NCI-H460 (cell line): ENCODE measurements around the gene RAB3IL1. TPM values are rescaled to one million over a fixed set of nuclear protein-coding genes. Genes with fewer than 3 reads are reported as not detected.

Experiments used
- DNase-seq: peaks from one replicate; pipeline ENCODE4 v3.0.0-alpha.2; 2016; ENCODE audit warnings: low read depth; ENCODE audit errors: extremely low read depth
- small RNA-seq, 2 experiments: library from RNA; depleted of rRNA; stranded (forward); fragments of <200 nt; gene quantifications; one replicate each; pipeline ENCODE3, GENCODE V24; 2014
- total RNA-seq: library from RNA; depleted of rRNA; stranded (reverse); fragments of >200 nt; shearing (Covaris generic); gene quantifications from 2 replicates; pipeline ENCODE4 v1.2.3, GENCODE V29; 2014; rRNA removed

Gene RAB3IL1
- total RNA-seq, 1 experiment from 2014 or later, result 3.2 TPM

DNA sequence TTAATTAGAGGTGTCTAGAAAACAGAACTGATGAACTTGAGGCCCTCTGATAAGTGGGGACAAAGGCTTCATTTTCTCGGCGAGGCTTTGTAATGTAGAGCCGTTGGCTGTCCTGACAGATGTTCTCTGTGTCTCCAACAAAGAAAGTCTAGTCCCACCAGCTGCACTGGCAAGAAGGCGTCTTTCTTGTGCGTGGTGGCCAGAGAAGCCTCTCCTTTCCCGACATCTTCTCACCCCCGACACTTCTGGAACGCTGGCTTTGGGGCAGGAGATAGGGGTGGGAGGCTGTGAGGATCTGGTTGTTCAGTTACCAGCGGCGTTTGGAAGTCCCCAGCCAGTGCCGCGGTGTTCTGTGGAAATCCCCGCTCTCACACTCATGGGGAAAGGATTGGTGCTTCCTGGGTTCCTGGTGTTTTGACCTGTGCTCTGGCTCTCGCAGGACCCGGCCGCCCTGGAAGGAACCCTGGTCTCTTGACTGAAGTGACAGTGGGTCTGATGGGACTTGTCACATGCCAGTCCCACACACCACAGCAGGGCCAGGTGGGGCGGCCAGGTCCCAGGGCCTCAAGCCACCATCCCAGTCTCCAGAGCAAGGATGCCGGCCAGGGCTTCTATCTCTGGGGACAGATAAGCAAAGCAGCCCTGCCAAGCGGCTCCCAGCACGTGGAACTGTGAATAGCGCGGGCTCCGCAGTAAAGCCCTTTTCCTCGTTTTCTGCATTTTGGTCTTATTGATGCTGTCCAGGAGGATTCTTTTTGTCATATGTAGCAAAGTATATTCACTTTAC, 66.1 kb downstream of the RAB3IL1 start:
- DNase-seq, result no peak

DNA sequence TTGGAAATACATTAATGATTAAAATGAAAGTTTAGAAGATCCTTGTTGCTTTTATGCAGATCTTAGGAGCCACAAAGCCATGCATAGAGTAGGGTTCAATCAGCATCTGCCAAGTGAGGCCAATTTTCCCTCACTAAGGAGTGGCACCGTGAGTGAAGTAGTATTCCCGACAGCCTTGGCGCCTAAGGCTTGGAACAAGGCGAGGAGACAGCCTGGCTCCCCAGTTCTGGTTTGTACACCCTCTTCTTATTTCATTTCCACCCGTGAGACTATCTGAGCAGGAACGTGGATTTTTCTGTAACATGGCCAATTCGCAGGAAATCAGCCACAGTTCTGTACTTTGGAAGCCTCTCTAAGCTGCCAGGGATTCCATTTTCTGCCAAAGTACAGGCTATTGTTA, 66.7 kb downstream of the RAB3IL1 start:
- DNase-seq, result no peak

DNA sequence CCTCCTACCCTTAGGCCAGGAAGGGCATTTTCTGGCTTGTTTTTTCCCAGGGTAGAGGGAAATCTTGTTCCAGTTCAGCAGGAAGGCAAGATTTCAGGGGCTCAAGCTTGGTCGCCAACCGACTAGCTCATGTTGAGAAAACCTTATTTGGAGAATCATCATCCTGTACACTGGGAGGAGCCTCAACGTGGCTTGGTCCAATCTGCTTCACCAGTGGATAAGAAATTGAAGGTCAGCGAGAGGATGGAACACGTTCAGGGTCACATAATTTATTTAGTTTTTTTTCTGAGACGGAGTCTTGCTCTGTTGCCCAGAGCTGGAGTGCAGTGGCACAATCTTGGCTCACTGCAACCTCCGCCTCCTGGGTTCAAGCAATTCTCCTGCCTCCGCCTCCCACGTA, 68.7 kb downstream of the RAB3IL1 start:
- no peak for DNase-seq

DNA sequence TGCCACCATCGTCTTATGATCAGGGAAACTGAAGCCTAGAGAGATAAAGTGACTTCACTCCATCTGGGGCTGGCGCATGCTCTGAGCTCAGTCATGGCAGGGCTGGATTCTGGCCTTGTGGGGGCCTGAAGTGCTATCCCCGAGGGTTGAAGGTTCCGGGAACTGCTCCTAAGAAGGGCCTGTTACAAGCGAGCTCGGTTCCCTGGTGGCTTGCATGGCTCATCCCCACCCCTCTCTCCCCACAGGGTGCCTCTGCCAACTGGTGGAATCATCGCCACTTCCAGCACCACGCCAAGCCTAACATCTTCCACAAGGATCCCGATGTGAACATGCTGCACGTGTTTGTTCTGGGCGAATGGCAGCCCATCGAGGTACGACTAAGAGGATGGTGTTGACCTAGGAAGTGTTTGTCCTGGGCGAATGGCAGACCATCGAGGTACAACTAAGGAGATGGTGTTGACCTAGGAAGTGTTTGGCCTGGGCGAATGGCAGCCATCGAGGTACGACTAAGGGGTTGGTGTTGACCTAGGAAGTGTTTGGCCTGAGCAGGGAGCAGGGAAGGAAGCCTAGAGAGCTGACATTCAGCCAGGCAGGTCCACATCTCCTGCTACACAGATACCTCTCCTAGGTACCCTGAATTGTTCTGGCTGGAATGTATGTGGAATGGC, 69.3 kb downstream of the RAB3IL1 start:
- DNase-seq, result no peak

Small RNA genes within 50 kb of the gene (small RNA-seq; reads per million reads assigned to genes)
- 0 reads per million in 2 experiments for gene MIR6746
- 0 reads per million in 2 experiments for gene RNU6-1243P

Other genes with a start within 250 kb of the RAB3IL1 start
- gene DAGLA, start 237.2 kb downstream of the RAB3IL1 start, total RNA-seq, result 0.52 TPM in 2 replicates
- gene MYRF, start 164.9 kb downstream of the RAB3IL1 start, total RNA-seq, result 0.30 and 0.35 TPM in 2 replicates
- gene TMEM258, start 125.0 kb downstream of the RAB3IL1 start, total RNA-seq, result 95.4 and 111 TPM in 2 replicates
- gene FEN1, start 124.7 kb downstream of the RAB3IL1 start, total RNA-seq, result 19.3 and 21.3 TPM in 2 replicates
- gene FADS1, start 100.6 kb downstream of the RAB3IL1 start, total RNA-seq, result 89.8 and 95.9 TPM in 2 replicates
- gene FADS2, start 89.3 kb downstream of the RAB3IL1 start, total RNA-seq, result 19.3 and 23.1 TPM in 2 replicates
- gene FADS3, start 26.0 kb downstream of the RAB3IL1 start, total RNA-seq, result 16.8 and 27.7 TPM in 2 replicates
- 10.7 and 11.0 TPM in 2 replicates for gene BEST1, start 32.8 kb upstream of the RAB3IL1 start, total RNA-seq
- gene FTH1, start 50.1 kb upstream of the RAB3IL1 start, total RNA-seq, result 2,410 TPM in 2 replicates
- 35.5 and 36.4 TPM in 2 replicates for gene INCENP, start 206.4 kb upstream of the RAB3IL1 start, total RNA-seq